Measurements from ENCODE around the gene MINDY4. TPM values are rescaled to one million over a fixed set of nuclear protein-coding genes. Genes with fewer than 3 reads are reported as not detected.

MINDY4 gene
- total and polyA plus RNA-seq, 4 donors = 0.93 to 6.1 (median 1.9) TPM

DNA sequence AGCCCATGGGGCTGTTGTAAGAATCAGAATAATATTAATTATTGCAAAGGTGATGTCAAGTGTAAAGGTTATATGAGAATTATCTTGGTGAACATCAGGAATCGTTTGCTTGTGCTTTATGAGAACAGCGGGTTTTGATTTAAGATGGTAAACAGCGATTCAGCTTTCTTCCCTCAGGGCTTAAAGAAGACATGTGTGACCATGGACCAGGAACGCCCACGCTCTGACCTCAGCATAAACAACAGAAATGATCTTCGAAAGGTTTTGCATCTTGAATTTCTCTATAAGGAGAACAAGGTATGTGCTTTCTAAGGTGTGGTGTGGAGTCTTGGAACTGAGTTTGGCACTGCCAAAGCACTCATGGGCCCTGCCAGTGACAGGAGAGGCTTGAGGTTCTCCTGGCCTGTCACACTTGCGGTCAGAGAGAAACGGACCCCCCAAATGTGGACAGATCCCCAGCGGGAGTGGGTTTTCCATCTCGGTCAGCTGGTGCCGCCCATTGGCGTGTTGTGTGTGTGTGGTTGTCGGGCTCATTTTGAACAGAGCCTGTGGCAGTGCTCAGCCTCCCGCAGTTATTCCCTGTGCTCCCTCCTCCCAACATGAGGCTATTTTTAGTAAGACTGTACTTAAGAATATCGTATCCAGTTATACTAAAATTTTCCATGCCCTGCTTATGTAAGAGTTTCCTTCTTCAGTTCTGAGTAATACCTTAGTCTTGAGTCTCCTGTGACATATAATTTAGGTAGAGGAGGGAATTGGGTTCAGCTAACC lies 7.2 kb downstream of the MINDY4 start (continued):
- TF ChIP-seq, protein P1, sequence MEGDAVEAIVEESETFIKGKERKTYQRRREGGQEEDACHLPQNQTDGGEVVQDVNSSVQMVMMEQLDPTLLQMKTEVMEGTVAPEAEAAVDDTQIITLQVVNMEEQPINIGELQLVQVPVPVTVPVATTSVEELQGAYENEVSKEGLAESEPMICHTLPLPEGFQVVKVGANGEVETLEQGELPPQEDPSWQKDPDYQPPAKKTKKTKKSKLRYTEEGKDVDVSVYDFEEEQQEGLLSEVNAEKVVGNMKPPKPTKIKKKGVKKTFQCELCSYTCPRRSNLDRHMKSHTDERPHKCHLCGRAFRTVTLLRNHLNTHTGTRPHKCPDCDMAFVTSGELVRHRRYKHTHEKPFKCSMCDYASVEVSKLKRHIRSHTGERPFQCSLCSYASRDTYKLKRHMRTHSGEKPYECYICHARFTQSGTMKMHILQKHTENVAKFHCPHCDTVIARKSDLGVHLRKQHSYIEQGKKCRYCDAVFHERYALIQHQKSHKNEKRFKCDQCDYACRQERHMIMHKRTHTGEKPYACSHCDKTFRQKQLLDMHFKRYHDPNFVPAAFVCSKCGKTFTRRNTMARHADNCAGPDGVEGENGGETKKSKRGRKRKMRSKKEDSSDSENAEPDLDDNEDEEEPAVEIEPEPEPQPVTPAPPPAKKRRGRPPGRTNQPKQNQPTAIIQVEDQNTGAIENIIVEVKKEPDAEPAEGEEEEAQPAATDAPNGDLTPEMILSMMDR (IDR thresholded peaks at IDR 0.05; ENCODE audit: low read depth, low read length, missing input control) = no peak

DNA sequence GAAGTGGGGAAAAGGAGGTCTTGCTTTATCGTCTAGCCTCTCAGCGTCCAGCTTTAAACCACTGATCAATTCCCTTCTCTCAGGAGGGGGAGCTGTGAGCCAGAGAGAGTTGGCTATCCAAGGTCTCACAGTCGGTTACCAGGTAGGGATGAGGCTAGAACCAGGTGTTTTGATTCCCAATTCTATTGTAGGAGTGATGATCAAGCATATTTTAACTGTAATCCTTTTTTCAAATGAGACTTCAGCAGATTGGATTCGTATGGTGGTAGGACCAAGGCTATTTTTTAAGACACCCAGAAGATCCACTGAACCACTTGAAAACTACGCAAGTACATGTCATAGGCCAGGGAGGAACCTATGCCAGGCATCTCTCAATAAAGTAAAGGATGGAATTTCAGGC lies 8.4 kb downstream of the MINDY4 start:
- no peak for TF ChIP-seq FOXA2 (IDR thresholded peaks at IDR 0.05)
- TF ChIP-seq HNF4A (conservative IDR thresholded peaks at IDR 0.05) = no peak
- no peak overlapping the region for H3K27ac ChIP-seq (ENCODE audit: low read depth in 1 of 2, low read length in 2 of 2)
- H3K9ac ChIP-seq (ENCODE audit: low read depth in 1 of 2, low read length in 2 of 2) = no peak overlapping the region
- H3K4me1 ChIP-seq (ENCODE audit: control insufficient read depth in 4 of 4, insufficient read depth in 4 of 4, low read length in 3 of 4) = no peaks in the 10 kb centered on the region
- H3K4me3 ChIP-seq (ENCODE audit: low read depth in 1 of 3, low read length in 3 of 3) = no peak overlapping the region
- WGBS = 75% methylated on average over 5 of the region's 5 CpGs
- DNase-seq (ENCODE audit: low spot score) = no peak
- H3K9me3 ChIP-seq (ENCODE audit: control insufficient read depth in 4 of 4, low read length in 3 of 4) = no peaks in the 10 kb centered on the region
- H3K36me3 ChIP-seq (ENCODE audit: control insufficient read depth in 4 of 4, insufficient read depth in 3 of 4, low read depth in 1 of 4, low read length in 3 of 4) = peaks cover 3 to 6% (median 4%) of the 10 kb centered on the region in 4 donors
- H3K27me3 ChIP-seq (ENCODE audit: control insufficient read depth in 4 of 4, insufficient read depth in 4 of 4, low read length in 3 of 4) = no peaks in the 10 kb centered on the region

DNA sequence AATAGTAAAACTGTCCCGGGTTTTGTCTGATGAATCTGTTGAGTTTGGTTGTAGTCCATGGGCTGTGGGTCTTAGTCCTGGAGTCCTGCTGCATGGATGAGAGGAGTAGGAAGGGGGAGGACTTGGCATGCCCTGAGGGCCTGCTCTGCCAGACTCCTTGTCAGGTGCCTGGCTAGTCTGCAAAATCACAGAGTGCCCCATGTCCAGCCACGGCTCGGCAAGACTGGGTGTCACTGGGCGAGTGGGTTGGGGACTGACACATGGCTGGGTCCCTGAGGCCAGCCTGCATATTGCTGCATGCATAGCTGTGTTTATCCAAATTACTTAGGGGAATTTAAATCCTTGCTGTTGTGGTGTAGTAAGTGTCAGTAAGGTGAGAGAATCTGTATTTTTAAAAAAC lies 9.7 kb downstream of the MINDY4 start:
- Histone ChIP-seq H3K9ac (ENCODE audit: low read depth in 1 of 2, low read length in 2 of 2) (no peak overlapping the region), H3K4me1 (ENCODE audit: control insufficient read depth in 4 of 4, insufficient read depth in 4 of 4, low read length in 3 of 4) (no peaks in the 10 kb centered on the region), H3K36me3 (ENCODE audit: control insufficient read depth in 4 of 4, insufficient read depth in 3 of 4, low read depth in 1 of 4, low read length in 3 of 4) (peaks cover 3 to 9% (median 4%) of the 10 kb centered on the region in 4 donors), H3K9me3 (ENCODE audit: control insufficient read depth in 4 of 4, low read length in 3 of 4) (no peaks in the 10 kb centered on the region), H3K4me3 (ENCODE audit: low read depth in 1 of 3, low read length in 3 of 3) (no peak overlapping the region), H3K27me3 (ENCODE audit: control insufficient read depth in 4 of 4, insufficient read depth in 4 of 4, low read length in 3 of 4) (no peaks in the 10 kb centered on the region), H3K27ac (ENCODE audit: low read depth in 1 of 2, low read length in 2 of 2) (no peak overlapping the region)
- no peak for DNase-seq (ENCODE audit: low spot score)
- TF ChIP-seq GABPA (IDR thresholded peaks at IDR 0.05 in 1 of 2, conservative IDR thresholded peaks at IDR 0.05 in 1 of 2) (no peak), HNF4A (conservative IDR thresholded peaks at IDR 0.05) (no peak), RXRA (IDR thresholded peaks at IDR 0.05) (no peak), SP1 (IDR thresholded peaks at IDR 0.05) (no peak), JUND (IDR thresholded peaks at IDR 0.05) (no peak), RAD21 (IDR thresholded peaks at IDR 0.05) (no peak), NR2F2 (IDR thresholded peaks at IDR 0.05) (no peak), EGR1 (IDR thresholded peaks at IDR 0.05; ENCODE audit: low read depth in 2 of 2) (no peak), FOXA1 (IDR thresholded peaks at IDR 0.05) (no peak), TAF1 (conservative IDR thresholded peaks at IDR 0.05) (no peak), FOXA2 (IDR thresholded peaks at IDR 0.05) (no peak), HNF4G (IDR thresholded peaks at IDR 0.05) (no peak), YY1 (IDR thresholded peaks at IDR 0.05) (no peak)
- TF ChIP-seq, protein P1 (IDR thresholded peaks at IDR 0.05; ENCODE audit: low read depth, low read length, missing input control) = no peak
- TF ChIP-seq, protein P2, sequence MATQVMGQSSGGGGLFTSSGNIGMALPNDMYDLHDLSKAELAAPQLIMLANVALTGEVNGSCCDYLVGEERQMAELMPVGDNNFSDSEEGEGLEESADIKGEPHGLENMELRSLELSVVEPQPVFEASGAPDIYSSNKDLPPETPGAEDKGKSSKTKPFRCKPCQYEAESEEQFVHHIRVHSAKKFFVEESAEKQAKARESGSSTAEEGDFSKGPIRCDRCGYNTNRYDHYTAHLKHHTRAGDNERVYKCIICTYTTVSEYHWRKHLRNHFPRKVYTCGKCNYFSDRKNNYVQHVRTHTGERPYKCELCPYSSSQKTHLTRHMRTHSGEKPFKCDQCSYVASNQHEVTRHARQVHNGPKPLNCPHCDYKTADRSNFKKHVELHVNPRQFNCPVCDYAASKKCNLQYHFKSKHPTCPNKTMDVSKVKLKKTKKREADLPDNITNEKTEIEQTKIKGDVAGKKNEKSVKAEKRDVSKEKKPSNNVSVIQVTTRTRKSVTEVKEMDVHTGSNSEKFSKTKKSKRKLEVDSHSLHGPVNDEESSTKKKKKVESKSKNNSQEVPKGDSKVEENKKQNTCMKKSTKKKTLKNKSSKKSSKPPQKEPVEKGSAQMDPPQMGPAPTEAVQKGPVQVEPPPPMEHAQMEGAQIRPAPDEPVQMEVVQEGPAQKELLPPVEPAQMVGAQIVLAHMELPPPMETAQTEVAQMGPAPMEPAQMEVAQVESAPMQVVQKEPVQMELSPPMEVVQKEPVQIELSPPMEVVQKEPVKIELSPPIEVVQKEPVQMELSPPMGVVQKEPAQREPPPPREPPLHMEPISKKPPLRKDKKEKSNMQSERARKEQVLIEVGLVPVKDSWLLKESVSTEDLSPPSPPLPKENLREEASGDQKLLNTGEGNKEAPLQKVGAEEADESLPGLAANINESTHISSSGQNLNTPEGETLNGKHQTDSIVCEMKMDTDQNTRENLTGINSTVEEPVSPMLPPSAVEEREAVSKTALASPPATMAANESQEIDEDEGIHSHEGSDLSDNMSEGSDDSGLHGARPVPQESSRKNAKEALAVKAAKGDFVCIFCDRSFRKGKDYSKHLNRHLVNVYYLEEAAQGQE (IDR thresholded peaks at IDR 0.05) = no peak
- TF ChIP-seq, protein P3, sequence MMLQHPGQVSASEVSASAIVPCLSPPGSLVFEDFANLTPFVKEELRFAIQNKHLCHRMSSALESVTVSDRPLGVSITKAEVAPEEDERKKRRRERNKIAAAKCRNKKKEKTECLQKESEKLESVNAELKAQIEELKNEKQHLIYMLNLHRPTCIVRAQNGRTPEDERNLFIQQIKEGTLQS (IDR thresholded peaks at IDR 0.05) = no peak
- TF ChIP-seq, protein P4, sequence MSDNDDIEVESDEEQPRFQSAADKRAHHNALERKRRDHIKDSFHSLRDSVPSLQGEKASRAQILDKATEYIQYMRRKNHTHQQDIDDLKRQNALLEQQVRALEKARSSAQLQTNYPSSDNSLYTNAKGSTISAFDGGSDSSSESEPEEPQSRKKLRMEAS (IDR thresholded peaks at IDR 0.05) = no peak
- TF ChIP-seq, protein P5, sequence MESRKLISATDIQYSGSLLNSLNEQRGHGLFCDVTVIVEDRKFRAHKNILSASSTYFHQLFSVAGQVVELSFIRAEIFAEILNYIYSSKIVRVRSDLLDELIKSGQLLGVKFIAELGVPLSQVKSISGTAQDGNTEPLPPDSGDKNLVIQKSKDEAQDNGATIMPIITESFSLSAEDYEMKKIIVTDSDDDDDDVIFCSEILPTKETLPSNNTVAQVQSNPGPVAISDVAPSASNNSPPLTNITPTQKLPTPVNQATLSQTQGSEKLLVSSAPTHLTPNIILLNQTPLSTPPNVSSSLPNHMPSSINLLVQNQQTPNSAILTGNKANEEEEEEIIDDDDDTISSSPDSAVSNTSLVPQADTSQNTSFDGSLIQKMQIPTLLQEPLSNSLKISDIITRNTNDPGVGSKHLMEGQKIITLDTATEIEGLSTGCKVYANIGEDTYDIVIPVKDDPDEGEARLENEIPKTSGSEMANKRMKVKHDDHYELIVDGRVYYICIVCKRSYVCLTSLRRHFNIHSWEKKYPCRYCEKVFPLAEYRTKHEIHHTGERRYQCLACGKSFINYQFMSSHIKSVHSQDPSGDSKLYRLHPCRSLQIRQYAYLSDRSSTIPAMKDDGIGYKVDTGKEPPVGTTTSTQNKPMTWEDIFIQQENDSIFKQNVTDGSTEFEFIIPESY (IDR thresholded peaks at IDR 0.05) = no peak
- WGBS = 85% methylated on average over 4 of the region's 4 CpGs
